Cardiac fibroblast (primary cell): ENCODE data around the gene ZNF106.
A peak's percentile ranks its signal among the peaks of the same experiment; 100 is the strongest.

Source experiments
- DNase-seq, 2 donors: peaks; one replicate each; pipeline versions ENCODE4 v3.0.0 to v3.0.0-alpha.2; 2010; ENCODE audit warnings: low read depth in 2 of 2
- H3K4me3 ChIP-seq, 2 donors: replicated peaks in 1 of 2; 1 replicate in 1 of 2; 2 replicates in 1 of 2; pipeline ENCODE4 v1.5.1; 2011; ENCODE audit warnings: low read depth in 2 of 2, low read length in 2 of 2, mild to moderate bottlenecking in 2 of 2, moderate library complexity in 1 of 2
- CTCF ChIP-seq: IDR thresholded peaks from one replicate; pipeline ENCODE4 v1.5.1; 2011; ENCODE audit warnings: low read depth, mild to moderate bottlenecking, low read length, inconsistent platforms

The ZNF106 gene

DNA sequence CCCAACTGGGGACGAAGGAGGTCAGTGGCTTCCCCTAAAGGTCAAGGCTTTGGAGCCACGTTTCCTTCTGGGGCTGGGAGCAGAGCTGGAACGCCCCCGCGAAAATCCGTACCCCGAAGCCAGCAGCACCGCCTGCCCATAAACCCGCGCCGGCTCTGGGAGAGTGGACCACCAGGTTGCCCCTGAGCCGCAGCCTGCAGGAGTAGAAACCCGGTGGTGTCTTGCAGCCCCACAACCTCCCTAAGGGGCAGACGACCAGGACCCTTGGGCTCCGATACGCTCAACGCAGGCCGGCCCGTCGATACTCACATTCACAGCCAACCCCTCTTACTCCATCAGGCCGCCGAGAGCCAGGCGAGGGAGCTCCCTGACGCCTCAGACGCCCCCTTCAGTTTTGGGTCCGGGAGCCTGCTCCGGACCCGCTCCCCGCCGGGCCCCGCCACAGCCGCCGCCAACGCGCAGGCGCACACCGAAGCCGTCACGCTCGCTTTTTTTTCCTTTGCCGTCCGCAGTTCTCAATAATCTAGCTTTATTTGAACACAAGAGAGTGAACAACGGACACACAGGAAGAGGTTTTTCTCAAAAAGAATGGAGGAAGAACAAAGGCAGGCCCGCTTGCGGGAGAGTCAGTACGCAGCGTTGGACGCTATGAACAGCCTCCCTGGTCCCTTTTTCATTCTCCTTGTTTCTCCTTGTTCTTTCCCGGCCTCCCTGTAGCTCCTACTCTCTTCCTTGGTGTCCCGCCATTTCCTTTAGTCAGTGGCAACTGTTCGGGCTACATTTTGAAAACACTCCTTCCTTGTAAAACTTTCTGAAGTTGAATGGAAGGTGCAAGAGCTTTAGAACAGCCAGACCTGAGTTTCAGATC is at the start of gene ZNF106:
Gene ZNF106 (minus strand): TSS at position 471 of the 868 bp plus-strand sequence. CDS start 18,852 bp downstream, outside the sequence.
- peak; percentile 93 to 94 for DNase-seq
- H3K4me3 ChIP-seq, result peak within 1 kb of the TSS; percentile 97
- no peak for TF ChIP-seq CTCF

- H3K4me3 ChIP-seq, result no peak overlapping the region
- TF ChIP-seq CTCF, result no peak
- no peak for DNase-seq
Observed at GRCh38 chr15:42533246-42533645, 42.3 kb upstream of the ZNF106 start.

- no peak for DNase-seq
- no peak for TF ChIP-seq CTCF
Observed at GRCh38 chr15:42528970-42529369, 38.0 kb upstream of the ZNF106 start.

DNA sequence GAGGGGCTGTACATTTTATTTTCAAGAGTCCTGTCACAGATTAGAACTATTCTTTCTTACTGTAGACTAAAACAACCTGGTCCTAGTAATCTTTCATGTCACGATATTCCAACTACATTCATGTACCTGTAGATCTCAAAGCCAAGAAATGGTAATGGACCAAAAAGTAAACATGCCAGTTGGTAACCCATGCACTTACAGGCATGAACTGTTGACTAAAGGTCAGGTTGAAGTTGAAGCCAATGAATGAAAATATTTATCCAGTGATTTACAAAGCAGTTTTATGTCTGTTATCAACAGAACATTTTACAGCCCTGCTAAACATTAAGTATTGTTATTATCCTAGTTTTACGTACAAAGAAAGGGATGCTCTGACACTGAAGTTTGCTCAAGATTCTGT is 32.4 kb upstream of the ZNF106 start:
- no peak overlapping the region for H3K4me3 ChIP-seq
- TF ChIP-seq CTCF, result no peak
- no peak for DNase-seq

More at GRCh38 chr15:42528970-42529369, 38.0 kb upstream of the ZNF106 start:
- no peak overlapping the region for H3K4me3 ChIP-seq

GRCh38 chr15:42511007-42511391 is 20.1 kb upstream of the ZNF106 start:
- DNase-seq, result peak; percentile 85 to 89
- no peak for TF ChIP-seq CTCF
- peak overlapping the region in 1 of 2 donors; percentile 22 for H3K4me3 ChIP-seq

DNA sequence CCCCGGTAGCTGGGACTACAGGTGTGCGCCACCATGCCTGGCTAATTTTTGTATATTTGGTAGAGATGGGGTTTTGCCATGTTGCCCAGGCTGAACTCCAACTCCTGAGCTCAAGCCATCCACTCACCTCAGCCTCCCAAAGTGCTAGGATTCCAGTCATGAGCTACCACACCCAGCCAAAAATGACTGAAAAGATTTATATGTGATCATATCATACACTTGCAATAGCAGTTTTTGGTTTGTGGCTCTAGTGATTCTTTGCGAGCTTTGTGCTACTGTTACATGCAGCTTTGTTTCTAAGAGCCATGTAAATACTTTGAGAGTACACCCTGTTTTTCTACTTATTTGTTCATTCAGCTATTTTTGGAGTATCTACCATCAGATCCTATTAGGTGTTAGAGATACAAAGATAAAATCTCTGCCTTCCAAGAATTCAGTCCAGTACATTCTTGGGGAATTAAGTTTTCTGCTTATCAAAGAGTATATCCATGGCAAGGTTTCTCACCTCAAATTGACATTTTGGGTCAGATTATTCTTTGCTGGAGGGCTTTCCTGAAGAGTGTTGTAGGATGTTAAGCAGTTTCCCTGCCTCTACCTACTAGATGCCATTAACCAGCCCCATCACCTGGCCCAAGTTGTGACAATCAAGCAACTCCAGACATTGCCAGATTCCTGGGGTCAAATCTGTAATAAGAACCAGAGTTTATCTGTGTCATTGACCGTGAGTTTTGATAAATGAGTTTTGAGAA is 19.5 kb upstream of the ZNF106 start:
- no peak overlapping the region for H3K4me3 ChIP-seq
- TF ChIP-seq CTCF, result no peak

More for the DNA sequence above, 19.5 kb upstream of the ZNF106 start:
- DNase-seq, result peak in 1 of 2 donors; percentile 11
